ENCODE results near the gene NCKIPSD. TPM values are rescaled to one million over a fixed set of nuclear protein-coding genes. Genes with fewer than 3 reads are reported as not detected.

NCKIPSD gene
- total RNA-seq, 1 donor, result 17.7 TPM

GRCh38 chr3:48655606-48656005 lies 30.1 kb downstream of the NCKIPSD start:
- no peaks in the 10 kb centered on the region for H3K9me3 ChIP-seq (ENCODE audit: low read depth, low read length)
- peaks cover 3% of the 10 kb centered on the region for H3K4me1 ChIP-seq (ENCODE audit: insufficient read depth, low read length)
- H3K4me3 ChIP-seq (ENCODE audit: insufficient read depth, low read length), result peak overlapping the region; percentile 70
- H3K4me2 ChIP-seq (ENCODE audit: insufficient read depth, low read length), result peak overlapping the region; percentile 77
- H3K27me3 ChIP-seq (ENCODE audit: insufficient read depth, low read length), result no peaks in the 10 kb centered on the region
- no peaks in the 10 kb centered on the region for H3K36me3 ChIP-seq (ENCODE audit: insufficient read depth, low read length)
- H3K27ac ChIP-seq (ENCODE audit: low read depth, low read length), result no peak overlapping the region
- no peak for TF ChIP-seq CTCF (IDR thresholded peaks at IDR 0.05; ENCODE audit: extremely low read depth, low read depth, low read length)
- no peak overlapping the region for H2AFZ ChIP-seq (ENCODE audit: low read length)
- no peaks in the 10 kb centered on the region for H3K79me2 ChIP-seq (ENCODE audit: insufficient read depth, low read length)
- H4K20me1 ChIP-seq (ENCODE audit: insufficient read depth, low read length), result no peaks in the 10 kb centered on the region
- no peak for DNase-seq (ENCODE audit: insufficient read length, low spot score, missing footprints)

GRCh38 chr3:48655063-48655462 lies 30.7 kb downstream of the NCKIPSD start:
- Histone ChIP-seq H3K36me3 (ENCODE audit: insufficient read depth, low read length) (no peaks in the 10 kb centered on the region), H3K4me3 (ENCODE audit: insufficient read depth, low read length) (no peak overlapping the region), H2AFZ (ENCODE audit: low read length) (no peak overlapping the region), H3K9me3 (ENCODE audit: low read depth, low read length) (no peaks in the 10 kb centered on the region), H3K27me3 (ENCODE audit: insufficient read depth, low read length) (no peaks in the 10 kb centered on the region), H3K27ac (ENCODE audit: low read depth, low read length) (no peak overlapping the region), H3K4me2 (ENCODE audit: insufficient read depth, low read length) (no peak overlapping the region), H4K20me1 (ENCODE audit: insufficient read depth, low read length) (no peaks in the 10 kb centered on the region), H3K79me2 (ENCODE audit: insufficient read depth, low read length) (no peaks in the 10 kb centered on the region), H3K4me1 (ENCODE audit: insufficient read depth, low read length) (peaks cover 3% of the 10 kb centered on the region)
- no peak for TF ChIP-seq CTCF (IDR thresholded peaks at IDR 0.05; ENCODE audit: extremely low read depth, low read depth, low read length)
- no peak for DNase-seq (ENCODE audit: insufficient read length, low spot score, missing footprints)

- Histone ChIP-seq H3K79me2 (ENCODE audit: insufficient read depth, low read length) (no peaks in the 10 kb centered on the region), H3K9me3 (ENCODE audit: low read depth, low read length) (no peaks in the 10 kb centered on the region), H3K4me3 (ENCODE audit: insufficient read depth, low read length) (no peak overlapping the region), H3K4me1 (ENCODE audit: insufficient read depth, low read length) (peaks cover 3% of the 10 kb centered on the region), H3K36me3 (ENCODE audit: insufficient read depth, low read length) (no peaks in the 10 kb centered on the region), H3K4me2 (ENCODE audit: insufficient read depth, low read length) (no peak overlapping the region), H3K27ac (ENCODE audit: low read depth, low read length) (no peak overlapping the region), H4K20me1 (ENCODE audit: insufficient read depth, low read length) (no peaks in the 10 kb centered on the region), H3K27me3 (ENCODE audit: insufficient read depth, low read length) (no peaks in the 10 kb centered on the region), H2AFZ (ENCODE audit: low read length) (no peak overlapping the region)
- no peak for DNase-seq (ENCODE audit: insufficient read length, low spot score, missing footprints)
- no peak for TF ChIP-seq CTCF (IDR thresholded peaks at IDR 0.05; ENCODE audit: extremely low read depth, low read depth, low read length)
Observed at GRCh38 chr3:48652923-48653715, 32.6 kb downstream of the NCKIPSD start.

GRCh38 chr3:48651771-48652170 lies 33.9 kb downstream of the NCKIPSD start:
- TF ChIP-seq CTCF (IDR thresholded peaks at IDR 0.05; ENCODE audit: extremely low read depth, low read depth, low read length), result no peak
- no peak for DNase-seq (ENCODE audit: insufficient read length, low spot score, missing footprints)

More at GRCh38 chr3:48651771-48652170, 33.9 kb downstream of the NCKIPSD start:
- H4K20me1 ChIP-seq (ENCODE audit: insufficient read depth, low read length), result no peaks in the 10 kb centered on the region
- H3K4me2 ChIP-seq (ENCODE audit: insufficient read depth, low read length), result no peak overlapping the region
- H3K79me2 ChIP-seq (ENCODE audit: insufficient read depth, low read length), result no peaks in the 10 kb centered on the region
- H3K36me3 ChIP-seq (ENCODE audit: insufficient read depth, low read length), result no peaks in the 10 kb centered on the region
- H2AFZ ChIP-seq (ENCODE audit: low read length), result no peak overlapping the region
- no peak overlapping the region for H3K27ac ChIP-seq (ENCODE audit: low read depth, low read length)
- H3K4me3 ChIP-seq (ENCODE audit: insufficient read depth, low read length), result no peak overlapping the region
- no peaks in the 10 kb centered on the region for H3K9me3 ChIP-seq (ENCODE audit: low read depth, low read length)
- H3K4me1 ChIP-seq (ENCODE audit: insufficient read depth, low read length), result peaks cover 3% of the 10 kb centered on the region
- H3K27me3 ChIP-seq (ENCODE audit: insufficient read depth, low read length), result no peaks in the 10 kb centered on the region

Measured in osteoblast (primary cell).